ACC112 (cell line): Measurements from ENCODE around the gene ARVCF.

Experiments
- H2AFZ ChIP-seq: fragments of 200-600 bp; sonication (generic); one replicate; pipeline ENCODE4 v1.6.0; 2017; ENCODE audit warnings: antibody characterized with exemption, low read length; ENCODE audit not compliant: unreplicated experiment
- H3K27ac ChIP-seq: fragments of 200-600 bp; sonication (generic); 2 replicates; pipeline ENCODE4 v1.5.1; 2014; ENCODE audit warnings: low read depth, mild to moderate bottlenecking, antibody characterized with exemption, low read length, moderate library complexity
- H3K27me3 ChIP-seq: fragments of 200-600 bp; sonication (generic); 2 replicates; pipeline ENCODE4 v1.6.1; 2014; ENCODE audit warnings: mild to moderate bottlenecking, antibody characterized with exemption, low read length, moderate library complexity, mixed read lengths; ENCODE audit not compliant: insufficient read depth
- H3K36me3 ChIP-seq: fragments of 200-600 bp; sonication (generic); 2 replicates; pipeline ENCODE4 v1.6.1; 2016; ENCODE audit warnings: mild to moderate bottlenecking, antibody characterized with exemption, low read length, moderate library complexity, mixed read lengths; ENCODE audit not compliant: insufficient read depth
- H3K4me1 ChIP-seq: fragments of 200-600 bp; sonication (generic); one replicate; pipeline ENCODE4 v1.6.1; 2016; ENCODE audit warnings: low read length, mixed read lengths; ENCODE audit not compliant: insufficient read depth, unreplicated experiment, control insufficient read depth
- H3K4me3 ChIP-seq: fragments of 200-600 bp; sonication (generic); 2 replicates; pipeline ENCODE4 v1.5.1; 2014; ENCODE audit warnings: mild to moderate bottlenecking, low read depth, low read length
- H3K79me2 ChIP-seq: fragments of 200-600 bp; sonication (generic); one replicate; pipeline ENCODE4 v1.6.0; 2016; ENCODE audit warnings: low read length; ENCODE audit not compliant: control insufficient read depth, unreplicated experiment, insufficient read depth

ARVCF gene

GRCh38 chr22:19973551-19974267, 42.9 kb downstream of the ARVCF start:
- no peak overlapping the region for H3K4me3 ChIP-seq
- no peaks in the 10 kb centered on the region for H3K4me1 ChIP-seq
- no peaks in the 10 kb centered on the region for H3K79me2 ChIP-seq
- no peak overlapping the region for H3K27ac ChIP-seq
- no peaks in the 10 kb centered on the region for H3K36me3 ChIP-seq
- H3K27me3 ChIP-seq = no peaks in the 10 kb centered on the region
- no peak overlapping the region for H2AFZ ChIP-seq

- Histone ChIP-seq H2AFZ (no peak overlapping the region), H3K4me3 (no peak overlapping the region), H3K79me2 (no peaks in the 10 kb centered on the region), H3K27ac (no peak overlapping the region), H3K4me1 (no peaks in the 10 kb centered on the region), H3K27me3 (no peaks in the 10 kb centered on the region), H3K36me3 (no peaks in the 10 kb centered on the region)
Observed at GRCh38 chr22:19972652-19973550, 43.7 kb downstream of the ARVCF start.

DNA sequence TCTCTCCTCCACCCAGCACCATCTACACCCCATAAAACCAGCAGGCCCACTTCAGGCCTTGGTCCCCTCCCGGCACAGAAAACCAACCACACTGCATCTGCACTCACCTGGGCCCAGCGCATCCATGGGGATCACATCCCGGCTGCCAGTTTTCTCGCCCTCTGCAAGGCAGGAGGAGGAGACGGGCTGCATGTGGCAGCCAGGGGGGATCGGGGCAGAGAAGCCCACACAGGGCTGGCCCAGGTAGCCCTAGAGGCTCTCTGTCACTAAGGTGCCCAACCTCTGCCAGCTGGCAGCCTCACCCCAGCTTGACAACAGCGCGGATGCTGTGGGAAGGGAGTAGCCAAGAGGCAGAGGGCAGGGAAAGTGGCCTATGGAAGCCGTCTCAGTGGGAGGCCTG, 44.4 kb downstream of the ARVCF start:
- H3K27me3 ChIP-seq = no peaks in the 10 kb centered on the region
- no peak overlapping the region for H2AFZ ChIP-seq
- H3K4me3 ChIP-seq = no peak overlapping the region
- H3K27ac ChIP-seq = no peak overlapping the region
- no peaks in the 10 kb centered on the region for H3K79me2 ChIP-seq
- H3K36me3 ChIP-seq = no peaks in the 10 kb centered on the region
- H3K4me1 ChIP-seq = no peaks in the 10 kb centered on the region

DNA sequence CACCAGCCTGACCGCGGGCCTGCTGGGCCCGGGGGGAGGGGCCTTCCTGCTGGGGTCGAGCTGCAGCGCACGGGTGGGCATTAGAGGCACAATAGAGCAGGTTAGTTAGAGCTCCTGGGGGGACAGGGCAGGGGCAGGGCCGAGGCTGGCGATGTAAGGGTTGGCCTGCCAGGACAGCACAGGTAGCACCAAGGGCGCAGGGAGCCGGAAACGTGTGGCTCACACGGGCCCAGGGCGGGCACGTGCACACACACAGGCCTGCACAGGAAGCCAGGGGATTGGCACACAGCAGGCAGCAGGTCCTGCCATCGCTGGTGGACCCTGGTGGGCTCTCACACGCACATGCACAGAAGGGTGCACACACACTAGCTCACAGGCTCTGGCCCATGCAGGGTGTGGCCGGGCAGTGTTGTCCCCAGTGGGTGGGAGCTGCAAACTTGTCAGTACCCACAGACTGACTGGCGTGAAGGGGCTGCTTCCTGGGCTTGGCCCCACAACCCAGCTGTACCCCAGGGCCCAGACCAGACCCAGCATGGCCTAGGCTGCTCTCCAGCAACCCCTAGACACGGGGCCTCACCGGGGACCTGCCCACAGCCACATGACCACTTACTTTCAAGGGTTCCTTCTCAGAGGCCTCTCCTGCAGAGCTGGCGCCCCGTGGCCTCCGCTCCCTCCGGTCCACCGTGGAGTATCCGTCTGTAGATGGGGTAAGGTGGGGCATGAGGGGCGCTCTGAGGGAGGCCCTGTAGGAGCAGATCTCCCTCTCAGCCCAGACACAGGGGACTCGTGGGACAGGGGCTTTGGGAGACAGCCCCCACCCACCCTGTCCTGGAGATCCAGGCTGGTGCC, 45.1 kb downstream of the ARVCF start:
- no peaks in the 10 kb centered on the region for H3K4me1 ChIP-seq
- H3K36me3 ChIP-seq = no peaks in the 10 kb centered on the region
- H3K27ac ChIP-seq = no peak overlapping the region
- H3K27me3 ChIP-seq = no peaks in the 10 kb centered on the region
- no peaks in the 10 kb centered on the region for H3K79me2 ChIP-seq
- no peak overlapping the region for H2AFZ ChIP-seq
- no peak overlapping the region for H3K4me3 ChIP-seq

DNA sequence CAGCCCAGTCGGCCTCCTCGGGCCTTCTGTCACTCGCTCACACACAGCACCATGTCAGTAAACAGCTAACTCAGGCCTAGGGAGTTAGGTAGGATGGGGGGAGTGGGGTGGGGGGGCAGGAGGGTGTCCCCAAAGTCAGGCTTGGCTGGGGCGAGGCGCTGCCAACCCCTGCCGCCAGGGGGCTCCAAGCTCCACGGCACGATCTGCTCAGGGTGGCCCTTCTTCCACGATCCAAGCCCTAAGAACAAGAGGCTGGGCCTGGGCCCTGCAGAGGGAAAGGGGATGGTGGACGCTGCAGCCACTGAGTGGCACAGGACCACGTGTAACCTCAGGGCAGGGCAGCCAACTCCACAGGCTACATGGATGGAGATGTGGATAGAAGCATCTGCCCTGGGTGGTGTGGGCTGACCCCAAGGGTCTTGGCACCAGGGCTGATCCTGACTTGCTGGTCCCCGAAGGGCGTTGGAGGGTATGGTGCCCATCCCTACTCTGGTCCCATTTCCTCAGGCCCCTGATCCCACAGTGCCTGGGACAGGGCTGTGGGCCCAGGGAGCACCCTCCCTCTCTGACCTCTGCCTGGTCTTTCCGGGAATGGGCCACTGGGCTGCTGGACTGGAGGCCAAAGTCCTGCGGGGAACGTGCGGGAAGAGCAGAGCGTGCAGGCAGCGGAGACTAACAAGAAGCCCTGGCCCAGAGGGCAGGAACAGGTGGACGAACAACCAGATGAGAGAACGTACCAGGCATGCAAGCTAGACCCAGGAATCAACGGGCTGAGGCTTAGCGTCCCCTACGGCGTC, 45.9 kb downstream of the ARVCF start:
- Histone ChIP-seq H3K27ac (no peak overlapping the region), H2AFZ (no peak overlapping the region), H3K27me3 (no peaks in the 10 kb centered on the region), H3K79me2 (no peaks in the 10 kb centered on the region), H3K36me3 (no peaks in the 10 kb centered on the region), H3K4me3 (no peak overlapping the region), H3K4me1 (no peaks in the 10 kb centered on the region)

- Histone ChIP-seq H2AFZ (no peak overlapping the region), H3K36me3 (no peaks in the 10 kb centered on the region), H3K27ac (no peak overlapping the region), H3K4me3 (no peak overlapping the region), H3K79me2 (no peaks in the 10 kb centered on the region), H3K27me3 (no peaks in the 10 kb centered on the region), H3K4me1 (no peaks in the 10 kb centered on the region)
Observed at GRCh38 chr22:19970031-19970478, 46.6 kb downstream of the ARVCF start.

DNA sequence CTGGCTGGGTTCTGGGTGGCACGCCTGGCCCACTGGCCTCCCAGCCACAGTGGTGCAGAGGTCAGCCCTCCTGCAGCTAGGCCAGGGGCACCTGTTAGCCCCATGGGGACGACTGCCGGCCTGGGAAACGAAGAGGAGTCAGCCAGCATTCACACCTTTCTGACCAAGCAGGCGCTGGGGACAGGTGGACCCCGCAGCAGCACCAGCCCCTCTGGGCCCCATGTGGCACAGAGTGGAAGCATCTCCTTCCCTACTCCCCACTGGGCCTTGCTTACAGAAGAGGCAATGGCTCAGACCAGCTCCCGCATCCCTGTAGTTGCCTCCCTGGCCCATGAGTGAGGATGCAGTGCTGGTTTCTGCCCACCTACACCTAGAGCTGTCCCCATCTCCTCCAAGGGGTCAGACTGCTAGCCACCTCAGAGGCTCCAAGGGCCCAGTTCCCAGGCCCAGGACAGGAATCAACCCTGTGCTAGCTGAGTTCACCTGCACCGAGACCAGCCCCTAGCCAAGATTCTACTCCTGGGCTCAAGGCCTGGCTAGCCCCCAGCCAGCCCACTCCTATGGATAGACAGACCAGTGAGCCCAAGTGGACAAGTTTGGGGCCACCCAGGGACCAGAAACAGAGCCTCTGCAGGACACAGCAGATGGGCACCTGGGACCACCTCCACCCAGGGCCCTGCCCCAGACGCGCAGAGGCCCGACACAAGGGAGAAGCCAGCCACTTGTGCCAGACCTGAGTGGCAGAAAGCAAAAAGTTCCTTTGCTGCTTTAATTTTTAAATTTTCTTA, 47.3 kb downstream of the ARVCF start:
- H2AFZ ChIP-seq = no peak overlapping the region
- no peak overlapping the region for H3K27ac ChIP-seq
- no peaks in the 10 kb centered on the region for H3K79me2 ChIP-seq
- H3K4me1 ChIP-seq = no peaks in the 10 kb centered on the region
- H3K36me3 ChIP-seq = no peaks in the 10 kb centered on the region
- no peak overlapping the region for H3K4me3 ChIP-seq
- no peaks in the 10 kb centered on the region for H3K27me3 ChIP-seq

GRCh38 chr22:19968450-19968891, 48.2 kb downstream of the ARVCF start:
- no peak overlapping the region for H3K27ac ChIP-seq
- no peaks in the 10 kb centered on the region for H3K36me3 ChIP-seq
- H3K4me1 ChIP-seq = no peaks in the 10 kb centered on the region

DNA sequence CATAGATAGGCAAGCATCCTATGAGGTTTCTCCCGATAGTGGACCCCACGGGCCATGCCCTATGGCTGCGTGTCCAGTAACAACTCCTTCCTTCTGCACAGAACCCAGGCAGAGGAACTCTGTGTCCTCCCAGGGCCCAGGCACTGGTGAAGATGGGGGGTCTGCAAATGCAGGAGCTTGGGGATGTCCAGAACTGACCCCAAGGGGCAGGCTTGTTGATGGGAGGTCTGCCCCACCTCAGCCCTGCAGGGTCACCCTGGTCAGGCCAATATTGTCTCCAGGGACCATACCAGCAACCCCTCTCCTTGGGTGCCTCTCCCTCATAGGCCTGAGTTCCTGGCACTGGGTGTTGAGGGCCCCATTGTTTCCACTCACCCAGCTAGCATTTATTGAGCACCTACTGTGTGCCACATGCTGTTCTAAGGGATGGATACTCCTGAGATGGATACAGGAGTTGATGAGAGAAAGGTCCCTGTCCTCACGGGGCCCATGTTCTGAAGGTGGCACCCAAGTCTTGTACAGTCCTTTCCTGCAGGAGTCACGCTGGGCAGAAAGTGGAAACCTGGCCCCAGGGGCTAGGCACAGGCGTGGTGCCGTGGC, 48.7 kb downstream of the ARVCF start:
- H2AFZ ChIP-seq = no peak overlapping the region
- no peaks in the 10 kb centered on the region for H3K27me3 ChIP-seq
- no peak overlapping the region for H3K27ac ChIP-seq
- no peak overlapping the region for H3K4me3 ChIP-seq
- no peaks in the 10 kb centered on the region for H3K36me3 ChIP-seq
- H3K4me1 ChIP-seq = peaks cover 3% of the 10 kb centered on the region
- H3K79me2 ChIP-seq = no peaks in the 10 kb centered on the region

More at GRCh38 chr22:19968450-19968891, 48.2 kb downstream of the ARVCF start:
- no peaks in the 10 kb centered on the region for H3K79me2 ChIP-seq
- no peaks in the 10 kb centered on the region for H3K27me3 ChIP-seq
- H3K4me3 ChIP-seq = no peak overlapping the region
- no peak overlapping the region for H2AFZ ChIP-seq
